Activated naive CD4-positive, alpha-beta T cell treated with anti-CD3 and anti-CD28 coated beads for 36 hours (primary cell): ENCODE results near the gene VOPP1. TPM values are rescaled to one million over a fixed set of nuclear protein-coding genes. Genes with fewer than 3 reads are reported as not detected.
A peak's percentile ranks its signal among the peaks of the same experiment; 100 is the strongest.
"Not testable (repeated sequence)": the region's sequence is repeated elsewhere in the genome, so short reads cannot be mapped to it uniquely, and the experiment has no call there.

ENCODE experiments used
- CTCF ChIA-PET: fragments of 350-600 bp; sonication (Branson Sonifier 250); formaldehyde crosslinking; loops from one replicate; lab custom pipeline; 2021; ENCODE audit warnings: antibody characterized with exemption; lab: Charles Lee
- DNase-seq: peaks from one replicate; pipeline ENCODE4 v3.0.0-alpha.2; 2020
- H3K27ac Mint-ChIP-seq: one replicate; pipeline ENCODE4 v1.8.0; 2021; ENCODE audit warnings: mild to moderate bottlenecking, mixed read lengths
- H3K27me3 Mint-ChIP-seq: one replicate; pipeline ENCODE4 v1.8.0; 2021; ENCODE audit warnings: low read depth, mixed read lengths
- H3K36me3 Mint-ChIP-seq: one replicate; pipeline ENCODE4 v1.8.0; 2021; ENCODE audit warnings: low read depth, mixed read lengths
- H3K4me1 Mint-ChIP-seq: one replicate; pipeline ENCODE4 v1.8.0; 2021; ENCODE audit warnings: low read depth, mixed read lengths
- H3K4me3 Mint-ChIP-seq: one replicate; pipeline ENCODE4 v1.8.0; 2021; ENCODE audit warnings: mild to moderate bottlenecking, moderate library complexity, mixed read lengths
- H3K9me3 Mint-ChIP-seq: one replicate; pipeline ENCODE4 v1.8.0; 2021; ENCODE audit warnings: mixed read lengths
- intact Hi-C: fragments of 100-400 bp; cut with micrococcal nuclease; formaldehyde crosslinking; loops from one replicate; pipeline ENCODE4 v1.15.1; 2023
- total RNA-seq, 2 experiments: library from RNA; stranded (reverse); gene quantifications; one replicate each; pipeline ENCODE4 v1.2.3, GENCODE V29; 2021

The VOPP1 gene
- total RNA-seq, 2 experiments from 2014 or later = 100 to 102 TPM

DNA sequence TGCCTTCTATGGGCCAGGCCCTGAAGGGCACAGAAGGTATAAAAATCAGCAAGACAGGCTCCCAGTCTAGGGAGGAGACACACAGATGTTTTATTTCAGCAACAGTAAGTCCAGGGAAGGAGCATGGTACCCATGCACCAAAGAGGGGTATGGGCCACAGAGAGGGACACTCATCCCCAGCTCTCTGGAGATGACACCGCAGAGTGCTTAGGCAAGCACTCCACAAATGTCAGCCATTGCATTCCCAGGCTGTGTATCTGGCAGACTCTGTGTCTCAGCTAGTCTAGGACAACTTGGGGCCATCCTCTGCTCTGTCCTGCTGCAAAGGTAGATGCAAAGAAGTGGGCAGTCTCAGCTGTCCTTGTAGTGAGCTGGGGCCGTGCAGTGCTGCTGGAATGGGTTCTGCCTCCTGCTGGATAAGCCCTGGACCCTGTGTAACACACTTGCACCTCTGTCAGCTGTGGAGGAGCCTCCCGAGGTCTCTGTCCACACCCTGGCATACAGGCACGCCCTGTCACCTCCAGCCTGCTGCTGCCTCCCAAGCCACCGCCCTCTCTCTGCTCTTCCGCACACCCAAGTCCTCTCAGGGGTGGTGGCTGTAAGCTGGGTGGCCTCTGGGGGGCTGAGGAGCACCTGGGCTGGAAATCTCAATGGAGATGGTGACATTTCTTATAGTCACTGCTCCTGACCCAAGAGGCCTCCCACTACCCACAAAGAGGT lies 57.6 kb downstream of the VOPP1 start:
- H3K4me3 Mint-ChIP-seq = no peak overlapping the region
- no peaks in the 10 kb centered on the region for H3K27me3 Mint-ChIP-seq
- peaks cover 82% of the 10 kb centered on the region for H3K4me1 Mint-ChIP-seq
- intact Hi-C loops = loop anchor here (5.0 kb wide), 1 partner anchor 147 kb away; the partner anchor contains the start of gene LANCL2
- H3K9me3 Mint-ChIP-seq = no peaks in the 10 kb centered on the region
- CTCF ChIA-PET = interaction anchor here (1.1 to 2.5 kb wide), 5 partner anchors 13 to 54 kb away, joined by 3 to 9 read pairs (median 4); no protein-coding TSS in a partner anchor
- no peak for DNase-seq
- peak overlapping the region; percentile 22 for H3K27ac Mint-ChIP-seq
- peaks cover 55% of the 10 kb centered on the region for H3K36me3 Mint-ChIP-seq

DNA sequence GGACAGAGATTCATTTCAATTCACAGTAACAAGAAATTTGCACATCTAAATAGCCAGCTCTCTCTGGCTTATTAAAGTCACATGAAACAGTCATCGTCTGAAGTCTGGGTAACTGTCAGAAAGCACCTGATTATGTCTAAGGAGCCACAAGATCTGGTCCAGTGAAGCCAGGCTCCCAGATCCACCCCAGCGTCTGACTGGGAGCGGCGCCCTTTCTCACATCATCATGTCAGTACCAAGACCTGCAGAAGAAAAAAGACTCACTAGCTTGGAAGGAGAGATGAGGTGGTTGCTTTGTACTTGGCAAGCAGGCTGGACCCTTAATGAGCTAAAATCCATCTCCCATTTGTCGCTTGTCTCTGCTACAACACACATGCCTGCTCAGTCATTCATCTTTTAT lies 58.4 kb downstream of the VOPP1 start:
- H3K27ac Mint-ChIP-seq = no peak overlapping the region
- CTCF ChIA-PET = interaction anchor here (2.5 kb wide), 1 partner anchor 18 kb away, joined by 9 read pairs; no protein-coding TSS in a partner anchor
- no peaks in the 10 kb centered on the region for H3K27me3 Mint-ChIP-seq
- H3K36me3 Mint-ChIP-seq = peaks cover 51% of the 10 kb centered on the region
- peaks cover 83% of the 10 kb centered on the region for H3K4me1 Mint-ChIP-seq
- no peak overlapping the region for H3K4me3 Mint-ChIP-seq
- DNase-seq = no peak
- H3K9me3 Mint-ChIP-seq = no peaks in the 10 kb centered on the region
- intact Hi-C loops = no loop called here

DNA sequence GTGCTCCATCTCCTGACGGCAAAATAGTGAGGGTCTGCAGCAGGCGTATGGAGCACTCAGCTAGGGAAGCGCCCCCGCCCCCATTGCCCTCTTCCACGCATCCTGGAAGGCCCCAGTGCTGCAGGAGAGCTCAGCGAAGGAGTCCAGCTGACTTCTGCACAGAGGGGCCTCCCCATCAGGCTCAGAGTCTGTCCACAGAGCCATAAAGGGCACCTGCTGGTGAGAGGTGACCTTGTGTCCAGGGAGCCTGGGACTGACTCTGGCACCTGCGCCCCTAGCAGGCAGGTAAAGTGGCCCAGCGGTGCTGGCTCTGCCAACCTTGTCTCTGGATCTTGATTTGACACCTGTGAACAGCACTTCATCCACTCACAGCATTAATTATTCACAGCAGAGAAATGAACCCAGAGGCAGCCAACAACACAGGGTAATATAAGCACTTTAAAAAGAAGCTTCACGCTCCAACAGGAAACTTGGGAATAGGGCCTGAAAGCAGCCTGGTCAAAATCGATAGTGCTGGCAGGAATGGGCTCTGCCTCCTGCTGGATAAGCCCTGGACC lies 59.6 kb downstream of the VOPP1 start:
- no peak overlapping the region for H3K27ac Mint-ChIP-seq
- intact Hi-C loops = no loop called here
- DNase-seq = no peak
- H3K9me3 Mint-ChIP-seq = no peaks in the 10 kb centered on the region
- no peaks in the 10 kb centered on the region for H3K27me3 Mint-ChIP-seq
- CTCF ChIA-PET = interaction anchor here (2.5 kb wide), 1 partner anchor 19 kb away, joined by 9 read pairs; no protein-coding TSS in a partner anchor
- peaks cover 44% of the 10 kb centered on the region for H3K36me3 Mint-ChIP-seq
- H3K4me3 Mint-ChIP-seq = no peak overlapping the region
- H3K4me1 Mint-ChIP-seq = peaks cover 82% of the 10 kb centered on the region

DNA sequence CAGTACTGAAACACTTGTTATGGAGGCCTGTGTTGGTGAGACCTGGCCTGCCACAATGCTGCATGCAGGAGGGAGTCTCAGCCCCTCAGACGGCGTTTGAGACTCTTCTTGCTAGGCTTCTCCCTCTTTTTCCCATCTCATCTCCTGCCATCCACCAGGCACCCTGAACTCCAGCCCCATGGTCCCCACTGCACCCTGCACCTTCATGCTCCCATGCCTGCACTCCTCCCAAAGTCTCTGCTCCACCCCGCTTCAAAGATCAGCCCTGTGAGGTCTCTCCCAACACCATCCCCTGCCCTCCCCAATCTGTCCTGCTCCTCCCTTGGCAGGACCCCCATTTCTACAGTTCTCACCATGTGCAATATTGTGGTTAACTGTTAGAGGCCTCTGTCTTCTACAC lies 61.7 kb downstream of the VOPP1 start:
- Mint-ChIP-seq H3K9me3 (no peaks in the 10 kb centered on the region), H3K27ac (peak overlapping the region; percentile 39), H3K36me3 (peaks cover 45% of the 10 kb centered on the region), H3K4me1 (peaks cover 85% of the 10 kb centered on the region), H3K27me3 (no peaks in the 10 kb centered on the region), H3K4me3 (no peak overlapping the region)
- DNase-seq = no peak
- CTCF ChIA-PET = interaction anchor here (2.8 to 2.9 kb wide), 2 partner anchors 13 to 23 kb away, joined by 11 to 16 read pairs; no protein-coding TSS in a partner anchor
- intact Hi-C loops = no loop called here

DNA sequence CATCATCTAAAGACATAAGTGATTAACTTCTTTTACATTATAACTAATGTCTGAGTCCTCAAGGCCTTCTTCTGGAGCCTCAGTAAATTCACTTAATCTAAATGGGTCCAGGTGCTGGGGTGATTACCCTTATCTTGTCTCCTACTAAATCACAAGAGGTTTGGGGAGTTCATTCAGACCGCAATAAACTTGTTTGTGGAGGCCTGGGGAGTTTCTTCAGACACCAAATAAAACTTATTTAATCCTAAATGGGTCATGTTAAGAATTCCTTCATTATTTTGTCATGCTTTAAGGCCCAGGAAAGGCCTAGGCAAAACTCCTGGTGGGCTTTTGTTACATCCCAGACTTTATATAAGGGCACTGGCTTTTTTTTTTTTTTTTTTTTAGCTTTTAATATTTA lies 62.1 kb downstream of the VOPP1 start:
- H3K9me3 Mint-ChIP-seq, H3K4me3 Mint-ChIP-seq, DNase-seq, H3K27me3 Mint-ChIP-seq, H3K27ac Mint-ChIP-seq, intact Hi-C loops: not testable (repeated sequence)
- CTCF ChIA-PET = interaction anchor here (2.8 to 2.9 kb wide), 2 partner anchors 13 to 24 kb away, joined by 11 to 16 read pairs; no protein-coding TSS in a partner anchor
- peaks cover 86% of the 10 kb centered on the region for H3K4me1 Mint-ChIP-seq
- H3K36me3 Mint-ChIP-seq = peaks cover 45% of the 10 kb centered on the region

DNA sequence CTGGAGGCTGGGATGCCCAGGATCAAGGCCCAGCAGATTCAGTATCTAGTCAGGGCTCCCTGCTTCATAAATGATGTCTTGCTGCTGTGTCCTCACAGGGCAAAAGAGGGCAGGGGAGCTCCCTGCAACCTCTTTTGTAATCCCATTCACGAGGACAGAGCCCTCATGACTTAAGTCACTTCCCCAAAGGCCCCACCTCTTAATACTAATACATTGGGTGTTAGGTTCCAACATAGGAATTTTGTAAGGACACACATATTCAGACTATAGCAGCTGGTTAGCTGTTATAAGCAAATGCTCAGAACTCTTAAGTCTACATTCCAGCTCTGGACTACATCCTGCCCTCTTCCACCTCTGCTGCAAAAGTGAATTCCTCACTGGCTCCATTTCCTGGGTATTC lies 63.0 kb downstream of the VOPP1 start:
- intact Hi-C loops = loop anchor here (5.0 kb wide), 1 partner anchor 77 kb away; no protein-coding TSS in a partner anchor
- Mint-ChIP-seq H3K36me3 (peaks cover 50% of the 10 kb centered on the region), H3K9me3 (no peaks in the 10 kb centered on the region), H3K27me3 (no peaks in the 10 kb centered on the region), H3K27ac (peak overlapping the region; percentile 85), H3K4me3 (no peak overlapping the region), H3K4me1 (peaks cover 89% of the 10 kb centered on the region)
- peak; percentile 36 for DNase-seq
- CTCF ChIA-PET = interaction anchor here (1.8 to 2.9 kb wide), 5 partner anchors 14 to 84 kb away, joined by 5 to 16 read pairs (median 8); no protein-coding TSS in a partner anchor

DNA sequence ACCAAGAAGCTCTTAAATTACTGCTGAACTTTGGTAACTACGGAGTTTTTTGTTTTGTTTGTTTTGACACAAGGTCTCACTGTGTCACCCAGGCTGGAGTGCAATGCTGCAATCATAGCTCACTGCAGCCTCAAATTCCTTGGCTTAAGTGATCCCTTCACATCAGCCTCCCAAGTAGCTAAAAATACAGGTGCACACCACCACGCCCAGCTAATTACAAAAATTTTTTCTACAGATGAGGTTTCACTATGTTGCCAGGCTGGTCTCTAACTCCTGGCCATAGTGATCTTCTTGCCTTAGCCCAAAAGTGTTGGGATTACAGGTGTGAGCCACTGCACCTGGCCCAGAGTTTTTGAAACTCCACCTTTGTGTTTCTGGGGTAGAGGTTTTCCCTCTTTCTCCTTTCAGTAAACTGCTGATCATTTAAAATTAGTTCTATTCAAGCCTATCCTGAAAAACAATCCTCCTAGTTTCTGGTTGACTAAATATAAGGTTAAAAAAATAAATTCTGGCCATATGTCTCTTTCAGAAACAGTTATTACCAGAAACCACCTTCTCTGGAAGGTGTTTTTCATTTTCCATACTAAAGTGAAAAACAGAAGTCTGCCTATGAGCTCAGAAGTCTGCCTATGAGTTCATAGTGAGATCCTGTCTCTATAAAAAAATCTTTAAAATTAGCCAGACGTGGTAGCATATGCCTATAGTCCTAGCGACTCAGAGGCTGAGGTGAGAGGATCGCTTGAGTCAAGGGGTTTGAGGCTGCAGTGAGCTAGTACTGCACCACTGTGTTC lies 63.9 kb downstream of the VOPP1 start:
- H3K9me3 Mint-ChIP-seq = no peaks in the 10 kb centered on the region
- CTCF ChIA-PET = interaction anchor here (0.7 to 2.9 kb wide), 7 partner anchors 15 to 1969 kb away, joined by 3 to 16 read pairs (median 7); no protein-coding TSS in a partner anchor
- no peak overlapping the region for H3K4me3 Mint-ChIP-seq
- intact Hi-C loops = loop anchor here (1.0 to 5.0 kb wide), 5 partner anchors 8 to 76 kb away; no protein-coding TSS in a partner anchor
- peaks cover 88% of the 10 kb centered on the region for H3K4me1 Mint-ChIP-seq
- H3K27ac Mint-ChIP-seq = peak overlapping the region; percentile 83
- peaks cover 51% of the 10 kb centered on the region for H3K36me3 Mint-ChIP-seq
- peak; percentile 67 for DNase-seq
- no peaks in the 10 kb centered on the region for H3K27me3 Mint-ChIP-seq

DNA sequence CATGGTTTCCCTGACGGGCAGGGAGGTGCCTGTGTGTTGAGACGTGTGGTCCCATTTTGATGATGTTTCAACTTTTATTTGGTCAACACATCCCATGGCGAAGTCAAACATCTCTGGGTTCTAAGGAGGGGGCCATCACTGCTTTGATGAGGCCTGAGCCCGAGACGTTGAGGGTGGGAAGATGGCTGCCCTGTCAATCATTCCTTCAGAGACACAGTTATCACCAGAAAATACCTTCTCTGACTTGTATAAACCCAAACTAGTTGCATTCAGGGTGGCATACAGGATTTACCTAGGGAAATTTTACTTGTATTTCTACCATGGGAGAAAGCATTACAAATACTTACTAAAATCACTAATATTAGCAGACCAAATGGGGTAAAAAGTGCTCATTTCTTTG lies 64.6 kb downstream of the VOPP1 start:
- Mint-ChIP-seq H3K9me3 (no peaks in the 10 kb centered on the region), H3K4me1 (peaks cover 89% of the 10 kb centered on the region), H3K4me3 (no peak overlapping the region), H3K36me3 (peaks cover 49% of the 10 kb centered on the region), H3K27me3 (no peaks in the 10 kb centered on the region), H3K27ac (peak overlapping the region; percentile 83)
- CTCF ChIA-PET = interaction anchor here (1.5 to 2.9 kb wide), 6 partner anchors 16 to 86 kb away, joined by 3 to 16 read pairs (median 8); no protein-coding TSS in a partner anchor
- no peak for DNase-seq
- intact Hi-C loops = loop anchor here (1.0 to 5.0 kb wide), 5 partner anchors 9 to 75 kb away; no protein-coding TSS in a partner anchor

DNA sequence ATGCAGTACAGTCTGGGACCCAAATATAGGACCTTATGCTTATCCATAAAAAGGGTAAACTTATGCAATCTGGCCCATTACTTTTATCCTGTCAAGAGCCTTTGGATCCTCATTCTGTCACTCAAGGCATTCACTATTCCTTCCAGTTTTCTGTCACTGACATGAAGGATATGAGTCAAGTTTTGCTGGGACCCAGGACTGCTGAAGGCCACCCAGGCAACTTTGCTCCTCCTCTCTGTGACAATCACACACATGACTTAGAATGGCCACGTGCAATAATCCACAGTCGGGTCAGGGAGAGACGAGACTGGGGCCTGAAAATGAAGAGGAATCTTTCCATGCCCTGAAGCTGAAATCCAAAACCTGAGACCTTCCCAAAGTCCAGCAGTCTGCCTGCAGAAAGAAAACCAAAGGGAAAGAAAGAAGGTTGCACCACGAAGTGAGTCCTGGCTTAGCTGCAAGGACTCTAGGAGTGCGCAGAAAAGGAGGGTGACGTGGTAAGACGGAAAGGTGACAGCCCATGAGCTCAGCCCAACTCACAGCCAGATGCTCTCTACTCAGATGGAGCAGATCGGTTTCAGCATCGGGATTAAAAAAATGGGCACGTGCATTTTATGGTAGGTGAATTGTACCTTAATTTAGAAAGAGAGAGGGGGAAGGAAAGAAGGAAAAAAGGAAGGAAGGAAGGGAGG lies 67.2 kb downstream of the VOPP1 start:
- H3K9me3 Mint-ChIP-seq = no peaks in the 10 kb centered on the region
- peaks cover 75% of the 10 kb centered on the region for H3K4me1 Mint-ChIP-seq
- peak overlapping the region; percentile 27 for H3K27ac Mint-ChIP-seq
- H3K27me3 Mint-ChIP-seq = no peaks in the 10 kb centered on the region
- intact Hi-C loops = loop anchor here (5.0 kb wide), 1 partner anchor 73 kb away; no protein-coding TSS in a partner anchor
- H3K4me3 Mint-ChIP-seq = no peak overlapping the region
- peaks cover 36% of the 10 kb centered on the region for H3K36me3 Mint-ChIP-seq
- CTCF ChIA-PET = no interaction called here
- no peak for DNase-seq

DNA sequence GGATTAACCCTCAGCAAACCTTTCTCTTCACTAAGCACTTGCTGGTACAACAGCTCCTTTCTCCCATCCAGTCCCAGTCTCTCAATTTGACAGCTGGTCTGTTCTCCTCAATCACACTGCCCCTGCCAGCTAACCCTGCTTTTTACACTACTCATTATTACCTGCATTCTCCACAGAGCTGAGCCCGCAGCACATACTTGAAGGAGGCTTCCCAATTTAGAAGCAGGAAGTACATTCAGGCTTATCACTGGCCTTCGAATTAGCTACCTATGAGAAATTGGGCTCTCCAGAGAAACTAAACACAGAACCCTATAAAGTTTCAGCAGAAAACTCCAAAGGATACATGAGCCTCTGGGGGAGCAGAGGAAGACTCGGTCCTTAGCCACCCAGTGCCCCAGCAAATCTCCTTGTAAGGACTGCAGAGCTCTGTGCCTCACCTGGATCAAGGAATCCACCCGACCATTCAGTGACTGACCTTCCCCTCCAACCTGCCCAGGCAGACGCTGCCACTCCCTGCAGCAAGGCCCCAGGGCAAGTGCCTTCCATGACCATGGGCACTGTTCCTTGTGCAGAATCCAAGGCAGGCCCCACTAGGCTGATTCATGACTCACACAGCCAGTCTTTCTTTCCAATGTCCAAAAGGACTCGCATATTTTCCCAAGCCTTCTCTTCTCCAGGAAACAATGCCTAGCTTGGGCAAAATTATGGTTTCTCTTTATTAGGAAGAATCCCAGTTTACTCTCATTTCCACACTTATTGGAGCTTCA lies 68.0 kb downstream of the VOPP1 start:
- Mint-ChIP-seq H3K27ac (peak overlapping the region; percentile 14), H3K4me3 (no peak overlapping the region), H3K9me3 (no peaks in the 10 kb centered on the region), H3K4me1 (peaks cover 77% of the 10 kb centered on the region), H3K27me3 (no peaks in the 10 kb centered on the region), H3K36me3 (peaks cover 43% of the 10 kb centered on the region)
- no peak for DNase-seq
- intact Hi-C loops = no loop called here
- CTCF ChIA-PET = interaction anchor here (1.2 kb wide), 1 partner anchor 71 kb away, joined by 3 read pairs; no protein-coding TSS in a partner anchor
